Stomach (tissue), 9 donors: Measurements from ENCODE around the gene LRMDA. TPM values are rescaled to one million over a fixed set of nuclear protein-coding genes. Genes with fewer than 3 reads are reported as not detected.
A peak's percentile ranks its signal among the peaks of the same experiment; 100 is the strongest.

Source experiments
- DNase-seq, 2 donors: peaks; one replicate each; pipeline versions ENCODE4 v3.0.0 to v3.0.0-alpha.2; 2013 to 2019
- H3K27ac ChIP-seq, 5 donors: fragments of 200-600 bp in 4 of 5; sonication (generic) in 4 of 5; one replicate each; pipeline ENCODE4 v1.5.1; 2013 to 2019; ENCODE audit warnings: mild to moderate bottlenecking in 1 of 5, moderate library complexity in 1 of 5
- H3K27me3 ChIP-seq, 3 donors: fragments of 200-600 bp; sonication (generic); one replicate each; pipeline ENCODE4 v1.5.1; 2017 to 2019; ENCODE audit warnings: mixed run types in 1 of 3
- H3K36me3 ChIP-seq, 4 donors: fragments of 200-600 bp; sonication (generic); 1 replicate in 3 of 4; 2 replicates in 1 of 4; pipeline ENCODE4 v1.5.1; 2016 to 2019
- H3K4me1 ChIP-seq, 4 donors: fragments of 200-600 bp; sonication (generic); one replicate each; pipeline ENCODE4 v1.5.1; 2016 to 2019
- H3K4me3 ChIP-seq, 4 donors: fragments of 200-600 bp; sonication (generic) in 3 of 4; one replicate each; pipeline ENCODE4 v1.5.1; 2016 to 2019; ENCODE audit warnings: mild to moderate bottlenecking in 1 of 4
- H3K9me3 ChIP-seq, 4 donors: fragments of 200-600 bp; sonication (generic); one replicate each; pipeline ENCODE4 v1.5.1; 2016 to 2019
- CTCF ChIP-seq, 7 experiments: fragments of 450-650 bp in 4 of 7; fragments of 200-600 bp in 3 of 7; sonication (generic) in 3 of 7; IDR thresholded peaks; one replicate each; pipeline ENCODE4 v1.5.1; 2016 to 2019; ENCODE audit warnings: antibody characterized with exemption in 7 of 7, control low read depth in 2 of 7, mild to moderate bottlenecking in 1 of 7
- EP300 ChIP-seq: sonication (generic); formaldehyde crosslinking; IDR thresholded peaks from one replicate; pipeline ENCODE4 v1.6.1; 2017; ENCODE audit warnings: antibody characterized with exemption
- POLR2A ChIP-seq, 4 donors: fragments of 450-650 bp; IDR thresholded peaks; one replicate each; pipeline ENCODE4 v1.6.1; 2016; ENCODE audit warnings: antibody characterized with exemption in 4 of 4, control low read depth in 2 of 4, mild to moderate bottlenecking in 1 of 4, moderate library complexity in 1 of 4
- POLR2AphosphoS5 ChIP-seq, 3 donors: sonication (generic); formaldehyde crosslinking; IDR thresholded peaks; one replicate each; pipeline ENCODE4 v1.6.1; 2016; ENCODE audit warnings: antibody characterized with exemption in 3 of 3
- WGBS, 5 donors: extraction: QIAGEN DNeasy Blood & Tissue Kit in 3 of 5; methylation state at CpG; one replicate each; pipeline versions ENCODE4 v1.1.5 to v1.1.7; 2013 to 2018; 5-methylcytosine and 5-hydroxymethylcytosine counted together
- intact Hi-C: fragments of 100-400 bp; cut with DNase I; formaldehyde crosslinking; loops from one replicate; pipeline ENCODE4 v1.15.1; 2023; ENCODE audit warnings: low total_unique reads
- polyA plus RNA-seq, 3 donors: library from polyadenylated mRNA; stranded (reverse); fragments of 200-250 nt; gene quantifications; one replicate each; pipeline ENCODE4 v1.2.3, GENCODE V29; 2013
- total RNA-seq, 5 donors: library from RNA; depleted of rRNA; stranded (reverse); fragments of >200 nt; gene quantifications; one replicate each; pipeline versions ENCODE4 v1.1.0 to v1.2.3, GENCODE V29; 2014 to 2016
- donor health status: healthy with polysubstance abuse.
- donor health status: Bipolar disorder and iron deficiency.
- donor health status: healthy.

LRMDA gene
- total and polyA plus RNA-seq, 8 donors: 1.3 to 30.2 (median 13.6) TPM; not detected in 1

- Histone ChIP-seq H3K27ac (no peak overlapping the region), H3K4me1 (peaks cover 0 to 8% (median 0%) of the 10 kb centered on the region in 4 donors), H3K36me3 (no peaks in the 10 kb centered on the region), H3K27me3 (no peaks in the 10 kb centered on the region), H3K9me3 (no peaks in the 10 kb centered on the region), H3K4me3 (no peak overlapping the region)
- WGBS, 5 donors: 71 to 90% (median 75%) methylated on average over 4 of the region's 4 CpGs
- intact Hi-C loops: no loop called here
- TF ChIP-seq POLR2AphosphoS5 (IDR thresholded peaks at IDR 0.05): no peak
- TF ChIP-seq EP300: no peak
- no peak for TF ChIP-seq CTCF (IDR thresholded peaks at IDR 0.05)
- no peak for DNase-seq
Observed at GRCh38 chr10:75672842-75673241, 241.4 kb downstream of the LRMDA start.

GRCh38 chr10:75677541-75677940, 246.1 kb downstream of the LRMDA start:
- Histone ChIP-seq H3K36me3 (no peaks in the 10 kb centered on the region), H3K4me1 (peaks cover 0 to 9% (median 0%) of the 10 kb centered on the region in 4 donors), H3K4me3 (no peak overlapping the region), H3K27me3 (no peaks in the 10 kb centered on the region), H3K9me3 (no peaks in the 10 kb centered on the region), H3K27ac (no peak overlapping the region)
- TF ChIP-seq CTCF (IDR thresholded peaks at IDR 0.05) (no peak), EP300 (no peak)
- DNase-seq: peak in 1 of 2 donors; percentile 31
- intact Hi-C loops: no loop called here
- 78 to 88% (median 83%) methylated on average over 3 of the region's 3 CpGs for WGBS, 5 donors

DNA sequence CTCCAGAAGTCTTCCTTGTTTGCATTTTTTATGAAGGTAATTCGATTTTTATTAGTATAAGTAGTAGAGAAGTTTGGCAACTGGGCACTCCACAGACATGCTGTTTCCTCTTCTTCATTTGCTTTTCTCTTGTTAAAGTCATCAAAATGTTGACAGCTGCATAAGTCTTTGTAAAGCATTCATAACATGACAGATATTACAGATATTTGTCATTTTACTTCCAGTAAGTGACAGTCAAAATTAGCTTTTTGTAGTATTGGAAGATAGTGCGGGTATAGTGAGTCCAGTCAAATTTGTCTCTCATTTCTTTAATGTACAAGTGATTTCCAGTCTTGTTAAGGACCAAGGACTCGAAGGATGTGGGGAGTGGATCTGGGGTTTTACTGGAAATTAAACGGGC, 247.1 kb downstream of the LRMDA start:
- H3K27me3 ChIP-seq: no peaks in the 10 kb centered on the region
- no peaks in the 10 kb centered on the region for H3K36me3 ChIP-seq
- intact Hi-C loops: no loop called here
- H3K27ac ChIP-seq: no peak overlapping the region
- TF ChIP-seq POLR2A (IDR thresholded peaks at IDR 0.05) (no peak), EP300 (no peak), POLR2AphosphoS5 (IDR thresholded peaks at IDR 0.05) (no peak), CTCF (IDR thresholded peaks at IDR 0.05) (no peak)
- no peak for DNase-seq
- H3K9me3 ChIP-seq: no peaks in the 10 kb centered on the region
- 85 to 94% (median 89%) methylated on average over 4 of the region's 4 CpGs for WGBS, 5 donors
- H3K4me1 ChIP-seq: peaks cover 0 to 19% (median 5%) of the 10 kb centered on the region in 4 donors
- H3K4me3 ChIP-seq: no peak overlapping the region

DNA sequence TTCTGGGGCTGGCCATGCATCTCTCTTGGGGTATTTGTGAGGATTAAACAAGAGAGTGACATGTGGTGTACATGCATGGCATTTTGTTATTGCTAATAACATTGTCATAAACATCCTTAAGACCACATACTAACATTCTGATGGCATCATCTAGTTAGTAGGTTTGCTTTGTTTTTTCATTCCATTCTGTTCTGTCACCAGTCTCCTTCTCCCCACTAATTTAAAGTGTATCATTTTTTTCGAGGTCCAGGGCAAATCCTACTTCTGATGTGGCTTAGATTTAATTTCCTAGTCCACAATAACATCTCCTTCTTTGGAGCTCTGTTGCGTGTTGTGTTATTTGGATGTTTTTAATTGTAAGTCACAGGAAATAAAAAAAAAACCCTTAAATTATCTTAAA, 248.1 kb downstream of the LRMDA start:
- intact Hi-C loops: no loop called here
- no peak overlapping the region for H3K27ac ChIP-seq
- peaks cover 0 to 20% (median 7%) of the 10 kb centered on the region in 4 donors for H3K4me1 ChIP-seq
- no peaks in the 10 kb centered on the region for H3K36me3 ChIP-seq
- WGBS, 5 donors: 82 to 92% (median 85%) methylated on average over 2 of the region's 2 CpGs
- DNase-seq: no peak
- H3K27me3 ChIP-seq: no peaks in the 10 kb centered on the region
- H3K9me3 ChIP-seq: no peaks in the 10 kb centered on the region
- TF ChIP-seq POLR2AphosphoS5 (IDR thresholded peaks at IDR 0.05) (no peak), EP300 (no peak), CTCF (IDR thresholded peaks at IDR 0.05) (no peak), POLR2A (IDR thresholded peaks at IDR 0.05) (no peak)
- no peak overlapping the region for H3K4me3 ChIP-seq
